ENCODE results near the gene SLC6A18. TPM values are rescaled to one million over a fixed set of nuclear protein-coding genes. Genes with fewer than 3 reads are reported as not detected.

The SLC6A18 gene
- total RNA-seq, 2 donors from 2014 or later: not detected

- Mint-ChIP-seq H3K27me3 (ENCODE audit: low read depth) (no peaks in the 10 kb centered on the region), H3K9me3 (no peaks in the 10 kb centered on the region), H3K4me3 (no peak overlapping the region), H3K4me1 (ENCODE audit: low read depth) (no peaks in the 10 kb centered on the region), H3K36me3 (ENCODE audit: insufficient read depth in 2 of 2) (no peaks in the 10 kb centered on the region), H3K27ac (no peak overlapping the region)
- no peak for ATAC-seq (replicated peaks in 1 of 2)
- no peak for DNase-seq
Observed at GRCh38 chr5:1219098-1219767, 5.9 kb upstream of the SLC6A18 start.

- Mint-ChIP-seq H3K27ac (no peak overlapping the region), H3K4me3 (no peak overlapping the region), H3K36me3 (ENCODE audit: insufficient read depth in 2 of 2) (no peaks in the 10 kb centered on the region), H3K9me3 (no peaks in the 10 kb centered on the region), H3K4me1 (ENCODE audit: low read depth) (no peaks in the 10 kb centered on the region), H3K27me3 (ENCODE audit: low read depth) (no peaks in the 10 kb centered on the region)
- DNase-seq (no peak), ATAC-seq (replicated peaks in 1 of 2) (no peak)
Observed at GRCh38 chr5:1219768-1220100, 5.4 kb upstream of the SLC6A18 start.

GRCh38 chr5:1220351-1220750 lies 4.8 kb upstream of the SLC6A18 start:
- no peak for ATAC-seq (replicated peaks in 1 of 2)
- Mint-ChIP-seq H3K27ac (no peak overlapping the region), H3K4me3 (no peak overlapping the region), H3K27me3 (ENCODE audit: low read depth) (no peaks in the 10 kb centered on the region), H3K9me3 (no peaks in the 10 kb centered on the region), H3K36me3 (ENCODE audit: insufficient read depth in 2 of 2) (no peaks in the 10 kb centered on the region), H3K4me1 (ENCODE audit: low read depth) (no peaks in the 10 kb centered on the region)
- no peak for DNase-seq

GRCh38 chr5:1220831-1221230 lies 4.3 kb upstream of the SLC6A18 start:
- Mint-ChIP-seq H3K27ac (no peak overlapping the region), H3K36me3 (ENCODE audit: insufficient read depth in 2 of 2) (no peaks in the 10 kb centered on the region), H3K4me1 (ENCODE audit: low read depth) (no peaks in the 10 kb centered on the region), H3K9me3 (no peaks in the 10 kb centered on the region), H3K27me3 (ENCODE audit: low read depth) (no peaks in the 10 kb centered on the region), H3K4me3 (no peak overlapping the region)
- no peak for ATAC-seq (replicated peaks in 1 of 2)
- no peak for DNase-seq

- no peaks in the 10 kb centered on the region for H3K9me3 Mint-ChIP-seq
Observed at GRCh38 chr5:1221721-1222120, 3.5 kb upstream of the SLC6A18 start.

GRCh38 chr5:1222147-1222546 lies 3.0 kb upstream of the SLC6A18 start:
- no peaks in the 10 kb centered on the region for H3K36me3 Mint-ChIP-seq (ENCODE audit: insufficient read depth in 2 of 2)
- no peak for DNase-seq
- H3K9me3 Mint-ChIP-seq: no peaks in the 10 kb centered on the region
- no peak overlapping the region for H3K27ac Mint-ChIP-seq
- H3K4me3 Mint-ChIP-seq: no peak overlapping the region
- H3K27me3 Mint-ChIP-seq (ENCODE audit: low read depth): peaks cover 2% of the 10 kb centered on the region
- ATAC-seq (replicated peaks in 1 of 2): no peak
- H3K4me1 Mint-ChIP-seq (ENCODE audit: low read depth): no peaks in the 10 kb centered on the region

More at GRCh38 chr5:1221721-1222120, 3.5 kb upstream of the SLC6A18 start:
- H3K36me3 Mint-ChIP-seq (ENCODE audit: insufficient read depth in 2 of 2): no peaks in the 10 kb centered on the region
- no peak overlapping the region for H3K4me3 Mint-ChIP-seq
- no peak for ATAC-seq (replicated peaks in 1 of 2)
- H3K27me3 Mint-ChIP-seq (ENCODE audit: low read depth): no peaks in the 10 kb centered on the region
- no peak for DNase-seq
- no peak overlapping the region for H3K27ac Mint-ChIP-seq
- no peaks in the 10 kb centered on the region for H3K4me1 Mint-ChIP-seq (ENCODE audit: low read depth)

GRCh38 chr5:1222621-1223277 lies 2.4 kb upstream of the SLC6A18 start:
- Mint-ChIP-seq H3K36me3 (ENCODE audit: insufficient read depth in 2 of 2) (no peaks in the 10 kb centered on the region), H3K27ac (no peak overlapping the region), H3K4me3 (no peak overlapping the region), H3K9me3 (no peaks in the 10 kb centered on the region), H3K27me3 (ENCODE audit: low read depth) (peaks cover 6% of the 10 kb centered on the region), H3K4me1 (ENCODE audit: low read depth) (no peaks in the 10 kb centered on the region)
- ATAC-seq (replicated peaks in 1 of 2) (no peak), DNase-seq (no peak)

GRCh38 chr5:1223278-1223670 lies 1.9 kb upstream of the SLC6A18 start:
- no peak for ATAC-seq (replicated peaks in 1 of 2)

GRCh38 chr5:1224631-1225030 lies 550 bp upstream of the SLC6A18 start:
- DNase-seq (no peak), ATAC-seq (replicated peaks in 1 of 2) (no peak)
- H3K27me3 Mint-ChIP-seq (ENCODE audit: low read depth): peaks cover 25% of the 10 kb centered on the region
- no peaks in the 10 kb centered on the region for H3K4me1 Mint-ChIP-seq (ENCODE audit: low read depth)
- no peak overlapping the region for H3K27ac Mint-ChIP-seq
- no peak overlapping the region for H3K4me3 Mint-ChIP-seq
- H3K36me3 Mint-ChIP-seq (ENCODE audit: insufficient read depth in 2 of 2): no peaks in the 10 kb centered on the region
- H3K9me3 Mint-ChIP-seq: no peaks in the 10 kb centered on the region

More at GRCh38 chr5:1223278-1223670, 1.9 kb upstream of the SLC6A18 start:
- Mint-ChIP-seq H3K4me3 (no peak overlapping the region), H3K9me3 (no peaks in the 10 kb centered on the region), H3K27me3 (ENCODE audit: low read depth) (peaks cover 11% of the 10 kb centered on the region), H3K27ac (no peak overlapping the region), H3K4me1 (ENCODE audit: low read depth) (no peaks in the 10 kb centered on the region), H3K36me3 (ENCODE audit: insufficient read depth in 2 of 2) (no peaks in the 10 kb centered on the region)
- no peak for DNase-seq

GRCh38 chr5:1226231-1226630 lies 1.1 kb downstream of the SLC6A18 start:
- ATAC-seq (replicated peaks in 1 of 2) (no peak), DNase-seq (no peak)
- Mint-ChIP-seq H3K4me1 (ENCODE audit: low read depth) (no peaks in the 10 kb centered on the region), H3K27ac (no peak overlapping the region), H3K4me3 (no peak overlapping the region), H3K9me3 (no peaks in the 10 kb centered on the region), H3K36me3 (ENCODE audit: insufficient read depth in 2 of 2) (no peaks in the 10 kb centered on the region), H3K27me3 (ENCODE audit: low read depth) (peaks cover 29% of the 10 kb centered on the region)

GRCh38 chr5:1226839-1227581 lies 1.8 kb downstream of the SLC6A18 start:
- H3K4me1 Mint-ChIP-seq (ENCODE audit: low read depth): no peaks in the 10 kb centered on the region
- no peak for DNase-seq
- H3K27ac Mint-ChIP-seq: no peak overlapping the region
- peaks cover 29% of the 10 kb centered on the region for H3K27me3 Mint-ChIP-seq (ENCODE audit: low read depth)
- no peaks in the 10 kb centered on the region for H3K36me3 Mint-ChIP-seq (ENCODE audit: insufficient read depth in 2 of 2)
- no peak for ATAC-seq (replicated peaks in 1 of 2)
- no peaks in the 10 kb centered on the region for H3K9me3 Mint-ChIP-seq
- H3K4me3 Mint-ChIP-seq: no peak overlapping the region

- Mint-ChIP-seq H3K27me3 (ENCODE audit: low read depth) (peaks cover 29% of the 10 kb centered on the region), H3K4me3 (no peak overlapping the region), H3K36me3 (ENCODE audit: insufficient read depth in 2 of 2) (no peaks in the 10 kb centered on the region), H3K27ac (no peak overlapping the region), H3K9me3 (no peaks in the 10 kb centered on the region), H3K4me1 (ENCODE audit: low read depth) (no peaks in the 10 kb centered on the region)
- ATAC-seq (replicated peaks in 1 of 2): no peak
- DNase-seq: no peak
Observed at GRCh38 chr5:1227667-1228066, 2.5 kb downstream of the SLC6A18 start.

GRCh38 chr5:1228120-1228519 lies 2.9 kb downstream of the SLC6A18 start:
- no peak for DNase-seq
- ATAC-seq (replicated peaks in 1 of 2): no peak
- Mint-ChIP-seq H3K4me3 (no peak overlapping the region), H3K4me1 (ENCODE audit: low read depth) (no peaks in the 10 kb centered on the region), H3K27me3 (ENCODE audit: low read depth) (peaks cover 29% of the 10 kb centered on the region), H3K27ac (no peak overlapping the region), H3K9me3 (no peaks in the 10 kb centered on the region), H3K36me3 (ENCODE audit: insufficient read depth in 2 of 2) (no peaks in the 10 kb centered on the region)

Measured in activated T-cell treated with anti-CD3 and anti-CD28 coated beads, Interleukin-2, amount 50 U/mL, for 72 hours (primary cell).